ENCODE results near the gene ARHGEF26. TPM values are rescaled to one million over a fixed set of nuclear protein-coding genes. Genes with fewer than 3 reads are reported as not detected.
A peak's percentile ranks its signal among the peaks of the same experiment; 100 is the strongest.
"Not testable (repeated sequence)": the region's sequence is repeated elsewhere in the genome, so short reads cannot be mapped to it uniquely, and the experiment has no call there.

The ARHGEF26 gene
- total RNA-seq, 1 donor: 1.7 TPM

- no peak for DNase-seq (ENCODE audit: low read depth)
- no peak for TF ChIP-seq CTCF (IDR thresholded peaks at IDR 0.05; ENCODE audit: insufficient read depth, low read depth, low read length)
- H3K4me3 ChIP-seq (ENCODE audit: low read depth, low read length): no peak overlapping the region
Measured at GRCh38 chr3:154086286-154086685, 34.9 kb upstream of the ARHGEF26 start.

- not testable (repeated sequence) for DNase-seq (ENCODE audit: low read depth)
Measured at GRCh38 chr3:154087756-154088480, 33.3 kb upstream of the ARHGEF26 start.

GRCh38 chr3:154089421-154090420 lies 31.5 kb upstream of the ARHGEF26 start:
- TF ChIP-seq CTCF (IDR thresholded peaks at IDR 0.05; ENCODE audit: insufficient read depth, low read depth, low read length): no peak
- DNase-seq (ENCODE audit: low read depth): no peak
- no peak overlapping the region for H3K4me3 ChIP-seq (ENCODE audit: low read depth, low read length)

More at GRCh38 chr3:154087756-154088480, 33.3 kb upstream of the ARHGEF26 start:
- not testable (repeated sequence) for H3K4me3 ChIP-seq (ENCODE audit: low read depth, low read length)

GRCh38 chr3:154094051-154094450 lies 27.1 kb upstream of the ARHGEF26 start:
- DNase-seq (ENCODE audit: low read depth): no peak
- TF ChIP-seq CTCF (IDR thresholded peaks at IDR 0.05; ENCODE audit: insufficient read depth, low read depth, low read length): no peak
- no peak overlapping the region for H3K4me3 ChIP-seq (ENCODE audit: low read depth, low read length)

- DNase-seq (ENCODE audit: low read depth): peak; percentile 49
- TF ChIP-seq CTCF (IDR thresholded peaks at IDR 0.05; ENCODE audit: insufficient read depth, low read depth, low read length): peak; percentile 44
- no peak overlapping the region for H3K4me3 ChIP-seq (ENCODE audit: low read depth, low read length)
Measured at GRCh38 chr3:154095832-154096421, 25.3 kb upstream of the ARHGEF26 start.

- no peak overlapping the region for H3K4me3 ChIP-seq (ENCODE audit: low read depth, low read length)
- no peak for TF ChIP-seq CTCF (IDR thresholded peaks at IDR 0.05; ENCODE audit: insufficient read depth, low read depth, low read length)
- DNase-seq (ENCODE audit: low read depth): no peak
Measured at GRCh38 chr3:154098376-154098775, 22.8 kb upstream of the ARHGEF26 start.

GRCh38 chr3:154100556-154100955 lies 20.6 kb upstream of the ARHGEF26 start:
- no peak for TF ChIP-seq CTCF (IDR thresholded peaks at IDR 0.05; ENCODE audit: insufficient read depth, low read depth, low read length)
- no peak overlapping the region for H3K4me3 ChIP-seq (ENCODE audit: low read depth, low read length)
- no peak for DNase-seq (ENCODE audit: low read depth)
